H7 (cell line): ENCODE data around the gene CDS1. TPM values are rescaled to one million over a fixed set of nuclear protein-coding genes. Genes with fewer than 3 reads are reported as not detected.

Source experiments
- DNase-seq: peaks from one replicate; pipeline ENCODE4 v3.0.0; 2012
- H3K27me3 ChIP-seq: 2 replicates; pipeline ENCODE4 v1.6.0; 2011; ENCODE audit warnings: mild to moderate bottlenecking, low read length; ENCODE audit not compliant: control insufficient read depth, insufficient read depth
- H3K36me3 ChIP-seq: replicated peaks from 2 replicates; pipeline ENCODE4 v1.5.1; 2011; ENCODE audit warnings: low read length; ENCODE audit not compliant: control insufficient read depth, insufficient read depth
- H3K4me3 ChIP-seq: 2 replicates; pipeline ENCODE4 v1.5.1; 2011; ENCODE audit warnings: low read depth, mild to moderate bottlenecking, control low read depth, low read length, moderate library complexity; ENCODE audit not compliant: insufficient read depth
- total RNA-seq: library from RNA; depleted of rRNA; stranded (reverse); fragments of >200 nt; shearing (Covaris generic); gene quantifications from 2 replicates; pipeline ENCODE4 v1.2.3, GENCODE V29; 2014; rRNA removed

CDS1 gene
- total RNA-seq, 1 experiment from 2014 or later = 4.5 TPM

DNA sequence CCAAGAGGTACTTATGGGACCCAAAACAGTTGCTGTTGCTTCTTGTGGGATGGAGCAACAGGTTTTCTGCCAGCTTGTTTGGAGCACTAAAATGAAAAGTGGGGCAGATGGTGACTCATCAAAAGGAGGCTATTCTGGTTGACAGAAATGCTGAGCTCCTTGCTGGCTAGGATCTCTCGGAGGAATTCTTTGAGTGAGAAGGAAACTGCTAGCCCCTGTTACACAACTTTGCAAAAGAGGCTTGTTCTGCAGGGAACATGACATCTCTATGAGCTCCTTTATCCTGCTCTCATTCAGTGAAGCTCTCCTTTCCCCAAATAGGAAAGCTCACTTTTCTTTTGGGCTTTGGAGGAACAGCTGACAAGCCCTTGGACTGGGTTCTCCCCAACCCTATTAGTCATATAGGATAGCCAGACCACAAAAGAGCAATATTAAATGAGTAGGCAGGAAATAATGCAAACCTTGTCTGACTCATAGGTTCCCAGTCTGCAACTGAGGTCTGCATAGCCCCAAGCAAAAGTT is 108.3 kb downstream of the CDS1 start:
- Histone ChIP-seq H3K27me3 (no peaks in the 10 kb centered on the region), H3K36me3 (peaks cover 9% of the 10 kb centered on the region), H3K4me3 (no peak overlapping the region)
- DNase-seq = no peak

- no peak for DNase-seq
These were observed 108.9 kb downstream of the CDS1 start for GRCh38 chr4:84691800-84692199.

DNA sequence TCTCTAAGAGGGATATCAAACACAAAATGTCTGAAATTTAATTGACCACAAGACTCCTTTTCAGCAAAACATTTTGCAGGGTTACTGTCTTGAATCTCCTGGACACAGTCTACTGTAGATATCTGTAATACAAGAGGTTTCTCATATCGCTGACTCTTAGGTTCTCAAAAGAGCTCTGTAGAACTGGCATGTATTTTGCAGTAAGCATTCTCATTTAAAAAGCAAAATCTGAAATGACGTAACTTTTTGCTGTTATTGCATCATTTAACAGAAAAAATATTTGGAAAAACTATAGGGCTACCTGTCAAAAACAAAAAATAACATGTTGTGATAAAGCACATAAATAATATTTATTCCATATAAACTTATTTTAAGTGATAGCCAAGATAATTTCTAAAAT is 114.2 kb downstream of the CDS1 start:
- DNase-seq = no peak
- H3K36me3 ChIP-seq = peaks cover 8% of the 10 kb centered on the region
- H3K4me3 ChIP-seq = no peak overlapping the region
- no peaks in the 10 kb centered on the region for H3K27me3 ChIP-seq

More at GRCh38 chr4:84691800-84692199, 108.9 kb downstream of the CDS1 start:
- Histone ChIP-seq H3K27me3 (no peaks in the 10 kb centered on the region), H3K36me3 (peaks cover 6% of the 10 kb centered on the region), H3K4me3 (no peak overlapping the region)

- Histone ChIP-seq H3K36me3 (peaks cover 8% of the 10 kb centered on the region), H3K4me3 (no peak overlapping the region), H3K27me3 (no peaks in the 10 kb centered on the region)
- no peak for DNase-seq
These were observed 114.8 kb downstream of the CDS1 start for GRCh38 chr4:84697615-84698201.

DNA sequence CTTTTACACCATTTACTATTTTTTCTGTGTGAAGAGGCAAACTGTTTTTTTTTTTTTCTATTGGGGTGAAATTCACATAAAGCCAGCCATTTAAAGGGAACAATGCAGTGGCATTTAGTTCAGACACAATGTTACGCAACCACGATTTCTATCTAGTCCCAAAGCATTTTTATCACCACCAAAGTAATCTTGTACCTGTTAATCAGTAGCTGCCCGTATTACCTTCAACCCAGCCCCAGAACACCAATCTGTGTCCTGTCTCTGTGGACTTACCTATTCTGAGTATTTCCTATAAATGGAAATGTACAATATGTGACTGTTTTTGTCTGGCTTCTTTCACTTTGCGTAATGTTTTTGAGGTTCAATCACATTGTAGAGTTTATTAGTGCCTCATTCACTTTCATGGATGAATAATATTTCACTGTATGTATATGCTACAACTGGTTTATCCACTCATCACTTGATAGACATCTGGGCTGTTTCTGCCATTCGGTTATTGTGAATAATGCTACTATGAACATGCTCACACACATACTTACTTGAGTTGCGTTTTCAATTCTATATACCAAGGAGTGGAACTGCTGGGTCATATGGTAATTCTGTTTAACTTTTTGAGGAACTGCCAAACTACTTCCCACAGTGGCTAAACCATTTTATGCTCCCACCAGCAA is 116.2 kb downstream of the CDS1 start:
- DNase-seq = no peak
- peaks cover 8% of the 10 kb centered on the region for H3K36me3 ChIP-seq
- no peak overlapping the region for H3K4me3 ChIP-seq
- H3K27me3 ChIP-seq = no peaks in the 10 kb centered on the region

Other genes with a start within 250 kb of the CDS1 start
- gene NKX6-1, start 83.8 kb upstream of the CDS1 start, total RNA-seq = not detected in 2 replicates